HepG2 (cell line): Measurements from ENCODE around the gene KLF16. TPM values are rescaled to one million over a fixed set of nuclear protein-coding genes. Genes with fewer than 3 reads are reported as not detected.

Experiments used
- AGO2 ChIP-seq: fragments of 200-400 bp; formaldehyde crosslinking; optimal IDR thresholded peaks from 2 replicates; pipeline ENCODE3; 2017; ENCODE audit warnings: mild to moderate bottlenecking, low read depth, low read length, moderate library complexity
- ATF2 ChIP-seq: sonication (generic); formaldehyde crosslinking; IDR thresholded peaks from 2 replicates; pipeline ENCODE4 v1.4.0; 2020; ENCODE audit warnings: missing genetic modification reagents
- BRCA1 ChIP-seq: sonication (generic); formaldehyde crosslinking; IDR thresholded peaks from 2 replicates; pipeline ENCODE4 v1.4.0; 2020; ENCODE audit warnings: missing genetic modification reagents
- CBFB ChIP-seq: sonication (generic); formaldehyde crosslinking; IDR thresholded peaks from 2 replicates; pipeline ENCODE4 v1.4.0; 2020; ENCODE audit warnings: missing genetic modification reagents
- DRAP1 ChIP-seq: IDR thresholded peaks from 2 replicates; pipeline ENCODE4 v1.6.1; 2016; ENCODE audit warnings: missing genetic modification reagents, missing compliant biosample characterization
- GLMP ChIP-seq: sonication (generic); formaldehyde crosslinking; IDR thresholded peaks from 2 replicates; pipeline ENCODE4 v1.9.0; 2021; ENCODE audit warnings: missing genetic modification reagents, mild to moderate bottlenecking, borderline replicate concordance
- HBP1 ChIP-seq: IDR thresholded peaks from 2 replicates; pipeline ENCODE4 v1.6.1; 2016; ENCODE audit warnings: low read depth, control low read depth
- HDAC2 ChIP-seq: sonication (generic); formaldehyde crosslinking; IDR thresholded peaks from 2 replicates; pipeline ENCODE4 v1.4.0; 2020; ENCODE audit warnings: missing genetic modification reagents
- JARID2 ChIP-seq: sonication (generic); formaldehyde crosslinking; IDR thresholded peaks from 2 replicates; pipeline ENCODE4 v1.8.1; 2023; ENCODE audit warnings: missing genetic modification reagents, inconsistent platforms; ENCODE audit not compliant: insufficient replicate concordance
- NCOR1 ChIP-seq: fragments of 200-600 bp; sonication (generic); IDR thresholded peaks from 2 replicates; pipeline ENCODE4 v1.7.0; 2017; ENCODE audit warnings: antibody characterized with exemption, low read length, borderline replicate concordance
- NFE2L2 ChIP-seq: fragments of 150-350 bp; IDR thresholded peaks from 2 replicates; pipeline ENCODE4 v1.6.1; 2014; ENCODE audit warnings: low read length
- ONECUT2 ChIP-seq: sonication (generic); formaldehyde crosslinking; IDR thresholded peaks from 2 replicates; pipeline ENCODE4 v1.4.0; 2020; ENCODE audit warnings: missing genetic modification reagents
- POGZ ChIP-seq: sonication (generic); formaldehyde crosslinking; IDR thresholded peaks from 2 replicates; pipeline ENCODE4 v1.4.0; 2020; ENCODE audit warnings: mild to moderate bottlenecking, missing genetic modification reagents
- RBFOX2 ChIP-seq: fragments of 200-400 bp; formaldehyde crosslinking; IDR thresholded peaks from 2 replicates; pipeline ENCODE4 v1.6.1; 2017; ENCODE audit warnings: low read depth, mild to moderate bottlenecking, low read length
- SP1 ChIP-seq, 2 experiments: fragments of 450-650 bp in 1 of 2; sonication (generic) in 1 of 2; formaldehyde crosslinking in 1 of 2; IDR thresholded peaks; 2 replicates each; pipeline versions ENCODE4 v1.4.0 to v1.6.1; 2016 to 2020; ENCODE audit warnings: missing genetic modification reagents in 1 of 2
- ZFY ChIP-seq: sonication (generic); formaldehyde crosslinking; IDR thresholded peaks from 2 replicates; pipeline ENCODE4 v1.4.0; 2020; ENCODE audit warnings: missing genetic modification reagents
- ZMAT3 ChIP-seq: sonication (generic); formaldehyde crosslinking; conservative IDR thresholded peaks from 2 replicates; pipeline ENCODE4 v1.7.0; 2021; ENCODE audit warnings: missing genetic modification reagents
- ZNF142 ChIP-seq: sonication (generic); formaldehyde crosslinking; IDR thresholded peaks from 2 replicates; pipeline ENCODE4 v1.4.0; 2020; ENCODE audit warnings: missing genetic modification reagents
- ZNF781 ChIP-seq: sonication (generic); formaldehyde crosslinking; IDR thresholded peaks from 2 replicates; pipeline ENCODE4 v1.5.1; 2020; ENCODE audit warnings: borderline replicate concordance, mild to moderate bottlenecking, missing genetic modification reagents; ENCODE audit errors: not compliant biosample characterization
- polyA plus RNA-seq, 8 experiments: library from polyadenylated mRNA; depleted of rRNA in 3 of 8; stranded (reverse) in 7 of 8; unstranded in 1 of 8; fragments of >200 nt; fragmentation: Illumina TruSeq in 4 of 8; extraction: Trizol in 4 of 8; gene quantifications; 2 replicates each; pipeline versions ENCODE4 v1.2.1 to v1.2.3, GENCODE V29; 2011 to 2016; ENCODE audit warnings: low read depth in 4 of 8, missing spikeins in 1 of 8, mixed read lengths in 1 of 8; ENCODE audit not compliant: insufficient read depth in 1 of 8
- total RNA-seq, 5 experiments: library from RNA; depleted of rRNA; stranded (reverse); fragments of >200 nt; fragmentation: Illumina TruSeq; extraction: Trizol; gene quantifications; 2 replicates each; pipeline ENCODE4 v1.2.3, GENCODE V29; 2016; ENCODE audit warnings: low read depth in 1 of 5

The KLF16 gene
- total and polyA plus RNA-seq, 2 of the 13 experiments (the other 11 are each of a cell fraction or from before 2014, with no cell fraction given), result 3.5 to 6.7 TPM

GRCh38 chr19:1853295-1854038 lies 9.9 kb downstream of the KLF16 start (continued):
- TF ChIP-seq DRAP1 (0 out of 2 replicates have a peak, but pooled peaks have one; percentile 30), ATF2 (CRISPR knock-in tag) (peak; percentile 45; the same call in 1 of the 2 replicates), SP1 (IDR thresholded peaks at IDR 0.05) (no peak), SP1 (CRISPR knock-in tag; IDR thresholded peaks at IDR 0.05) (0 out of 2 replicates have a peak, but pooled peaks have one; percentile 22), HDAC2 (CRISPR knock-in tag) (peak; percentile 34; the same call in 1 of the 2 replicates), CBFB (CRISPR knock-in tag) (no peak), NCOR1 (no peak), ZNF142 (no peak), JARID2 (no peak), POGZ (CRISPR knock-in tag) (0 out of 2 replicates have a peak, but pooled peaks have one; percentile 24), RBFOX2 (no peak), ZFY (CRISPR knock-in tag) (peak; percentile 46; the same call in 1 of the 2 replicates), BRCA1 (CRISPR knock-in tag) (no peak), GLMP (CRISPR knock-in tag) (no peak), ZNF781 (no peak), ONECUT2 (CRISPR knock-in tag) (no peak), NFE2L2 (no peak), ZMAT3 (CRISPR knock-in tag) (no peak), HBP1 (CRISPR knock-in tag) (no peak), AGO2 (peak; percentile 38)
